Erythroblast (primary cell): Measurements from ENCODE around the gene CCL15.

Experiments used
- GATA1 ChIP-seq: IDR thresholded peaks from 2 replicates; pipeline ENCODE4 v1.6.1; 2011; ENCODE audit warnings: low read depth, mild to moderate bottlenecking, control low read depth, low read length, moderate library complexity
- POLR2A ChIP-seq: IDR thresholded peaks from 2 replicates; pipeline ENCODE4 v1.6.1; 2011; ENCODE audit warnings: mild to moderate bottlenecking, low read length

GRCh38 chr17:35969558-35970380 lies 31.6 kb downstream of the CCL15 start:
- TF ChIP-seq POLR2A (no peak), GATA1 (no peak)
